Spleen (tissue), 11 donors: Measurements from ENCODE around the gene VSX1. TPM values are rescaled to one million over a fixed set of nuclear protein-coding genes. Genes with fewer than 3 reads are reported as not detected.

Source experiments
- DNase-seq: peaks from one replicate; pipeline ENCODE4 v3.0.0-alpha.2; 2020
- H3K27ac ChIP-seq, 8 donors: fragments of 200-600 bp; sonication (generic) in 7 of 8; 1 replicate in 4 of 8; 2 replicates in 4 of 8; pipeline versions ENCODE4 v1.5.0 to v1.8.0; 2016 to 2021; ENCODE audit warnings: inconsistent platforms in 4 of 8, mild to moderate bottlenecking in 4 of 8, moderate library complexity in 1 of 8
- H3K27me3 ChIP-seq, 7 donors: fragments of 200-600 bp; sonication (generic) in 6 of 7; replicated peaks in 1 of 7; 1 replicate in 4 of 7; 2 replicates in 3 of 7; pipeline versions ENCODE4 v1.5.0 to v1.8.0; 2016 to 2021; ENCODE audit warnings: inconsistent platforms in 3 of 7, mild to moderate bottlenecking in 1 of 7
- H3K36me3 ChIP-seq, 6 donors: fragments of 200-600 bp; sonication (generic) in 5 of 6; 1 replicate in 4 of 6; 2 replicates in 2 of 6; pipeline versions ENCODE4 v1.5.0 to v1.8.0; 2016 to 2021; ENCODE audit warnings: inconsistent platforms in 2 of 6
- H3K4me1 ChIP-seq, 6 donors: fragments of 200-600 bp; sonication (generic) in 5 of 6; 1 replicate in 3 of 6; 2 replicates in 3 of 6; pipeline versions ENCODE4 v1.5.0 to v1.8.0; 2016 to 2021; ENCODE audit warnings: inconsistent platforms in 3 of 6
- H3K4me3 ChIP-seq, 8 donors: fragments of 200-600 bp; sonication (generic) in 7 of 8; 1 replicate in 4 of 8; 2 replicates in 4 of 8; pipeline versions ENCODE4 v1.5.0 to v1.8.0; 2016 to 2021; ENCODE audit warnings: inconsistent platforms in 4 of 8, mild to moderate bottlenecking in 4 of 8, moderate library complexity in 2 of 8
- H3K9me3 ChIP-seq, 8 donors: fragments of 200-600 bp; sonication (generic) in 7 of 8; 1 replicate in 4 of 8; 2 replicates in 4 of 8; pipeline versions ENCODE4 v1.5.0 to v1.8.0; 2016 to 2021; ENCODE audit warnings: inconsistent platforms in 4 of 8
- CTCF ChIP-seq, 11 experiments: fragments of 200-600 bp in 7 of 11; fragments of 450-650 bp in 4 of 11; sonication (generic) in 4 of 11; IDR thresholded peaks in 8 of 11; conservative IDR thresholded peaks in 3 of 11; 1 replicate in 7 of 11; 2 replicates in 4 of 11; pipeline versions ENCODE4 v1.4.0 to v1.8.0; 2016 to 2021; ENCODE audit warnings: antibody characterized with exemption in 11 of 11, inconsistent platforms in 4 of 11, mild to moderate bottlenecking in 1 of 11
- POLR2A ChIP-seq, 3 donors: fragments of 450-650 bp; IDR thresholded peaks; one replicate each; pipeline ENCODE4 v1.5.1; 2017; ENCODE audit warnings: antibody characterized with exemption in 3 of 3, mild to moderate bottlenecking in 1 of 3
- POLR2AphosphoS5 ChIP-seq, 3 donors: sonication (generic); formaldehyde crosslinking; IDR thresholded peaks; one replicate each; pipeline ENCODE4 v1.5.1; 2017; ENCODE audit warnings: antibody characterized with exemption in 3 of 3
- WGBS, 5 donors: extraction: QIAGEN DNeasy Blood & Tissue Kit in 3 of 5; methylation state at CpG; one replicate each; pipeline versions ENCODE4 v1.1.5 to v1.1.7; 2013 to 2018; 5-methylcytosine and 5-hydroxymethylcytosine counted together
- intact Hi-C: fragments of 100-400 bp; cut with DNase I; formaldehyde crosslinking; loops from one replicate; pipeline ENCODE4 v1.15.0; 2023; ENCODE audit warnings: low total_unique reads
- polyA plus RNA-seq, 3 donors: library from polyadenylated mRNA; stranded (reverse); fragments of 200-250 nt; gene quantifications; one replicate each; pipeline ENCODE4 v1.2.1, GENCODE V29; 2013
- total RNA-seq, 7 donors: library from RNA; depleted of rRNA in 3 of 7; stranded (reverse); fragments of >200 nt in 3 of 7; fragmentation: NEBNext Ultra II Directional in 4 of 7; extraction: Animal tissue kit (Norgen Biotek cat#: 25700) in 4 of 7; gene quantifications; one replicate each; pipeline versions ENCODE4 v1.1.0 to v1.2.1, GENCODE V29; 2016 to 2021
- donor health status: healthy with polysubstance abuse.
- donor health status: DM: no; HTN: no; CAD: no; lungs with moderate emphysema.
- donor health status: DM: no; HTN: no; CAD: no.
- donor health status: Bipolar disorder and iron deficiency.
- donor health status: healthy.
- donor health status: DM: no; HTN: no; CAD: no.
- donor health status: DM: yes; HTN: yes; CAD: no.

VSX1 gene
- total and polyA plus RNA-seq, 10 donors = not detected

- TF ChIP-seq POLR2AphosphoS5 (IDR thresholded peaks at IDR 0.05) = no peak
- no peak for TF ChIP-seq POLR2A (IDR thresholded peaks at IDR 0.05)
- no peak for TF ChIP-seq CTCF (IDR thresholded peaks at IDR 0.05 in 8 of 11, conservative IDR thresholded peaks at IDR 0.05 in 3 of 11)
- intact Hi-C loops = no loop called here
- no peaks in the 10 kb centered on the region for H3K36me3 ChIP-seq
- DNase-seq = no peak
- H3K27ac ChIP-seq = no peak overlapping the region
- WGBS, 5 donors = 63 to 72% (median 68%) methylated on average over 3 of the region's 3 CpGs
- H3K27me3 ChIP-seq = peaks cover 0 to 25% (median 0%) of the 10 kb centered on the region in 7 donors
- no peaks in the 10 kb centered on the region for H3K4me1 ChIP-seq
- H3K4me3 ChIP-seq = no peak overlapping the region
- H3K9me3 ChIP-seq = no peaks in the 10 kb centered on the region
Observed at GRCh38 chr20:25120457-25120856, 38.5 kb upstream of the VSX1 start.

GRCh38 chr20:25118529-25118928, 36.6 kb upstream of the VSX1 start:
- no peaks in the 10 kb centered on the region for H3K4me1 ChIP-seq
- no peaks in the 10 kb centered on the region for H3K36me3 ChIP-seq
- H3K9me3 ChIP-seq = no peaks in the 10 kb centered on the region
- intact Hi-C loops = no loop called here
- TF ChIP-seq POLR2A (IDR thresholded peaks at IDR 0.05) (no peak), CTCF (IDR thresholded peaks at IDR 0.05 in 8 of 11, conservative IDR thresholded peaks at IDR 0.05 in 3 of 11) (no peak), POLR2AphosphoS5 (IDR thresholded peaks at IDR 0.05) (no peak)
- no peak overlapping the region for H3K4me3 ChIP-seq
- H3K27me3 ChIP-seq = peaks cover 0 to 44% (median 0%) of the 10 kb centered on the region in 7 donors
- 90 to 97% (median 91%) methylated on average over 7 of the region's 7 CpGs for WGBS, 5 donors
- H3K27ac ChIP-seq = no peak overlapping the region
- no peak for DNase-seq

GRCh38 chr20:25117990-25118389, 36.0 kb upstream of the VSX1 start:
- TF ChIP-seq POLR2A (IDR thresholded peaks at IDR 0.05) = no peak
- TF ChIP-seq POLR2AphosphoS5 (IDR thresholded peaks at IDR 0.05) = no peak
- TF ChIP-seq CTCF (IDR thresholded peaks at IDR 0.05 in 8 of 11, conservative IDR thresholded peaks at IDR 0.05 in 3 of 11) = no peak
- Histone ChIP-seq H3K4me1 (no peaks in the 10 kb centered on the region), H3K27me3 (peaks cover 0 to 46% (median 0%) of the 10 kb centered on the region in 7 donors), H3K36me3 (no peaks in the 10 kb centered on the region), H3K4me3 (no peak overlapping the region), H3K27ac (no peak overlapping the region), H3K9me3 (no peaks in the 10 kb centered on the region)
- 40 to 66% (median 57%) methylated on average over 4 of the region's 4 CpGs for WGBS, 5 donors
- intact Hi-C loops = no loop called here
- DNase-seq = no peak

- intact Hi-C loops = no loop called here
- peaks cover 0 to 46% (median 0%) of the 10 kb centered on the region in 7 donors for H3K27me3 ChIP-seq
- WGBS, 5 donors = 44 to 63% (median 54%) methylated on average over 14 of the region's 14 CpGs
- no peak for TF ChIP-seq POLR2A (IDR thresholded peaks at IDR 0.05)
- no peak for TF ChIP-seq POLR2AphosphoS5 (IDR thresholded peaks at IDR 0.05)
- TF ChIP-seq CTCF (IDR thresholded peaks at IDR 0.05 in 8 of 11, conservative IDR thresholded peaks at IDR 0.05 in 3 of 11) = no peak
- H3K36me3 ChIP-seq = no peaks in the 10 kb centered on the region
- H3K4me1 ChIP-seq = no peaks in the 10 kb centered on the region
- H3K9me3 ChIP-seq = no peaks in the 10 kb centered on the region
- H3K4me3 ChIP-seq = no peak overlapping the region
- no peak overlapping the region for H3K27ac ChIP-seq
- DNase-seq = no peak
Observed at GRCh38 chr20:25116739-25117458, 35.0 kb upstream of the VSX1 start.
